Keratinocyte (primary cell): ENCODE data around the gene ZC3H18. TPM values are rescaled to one million over a fixed set of nuclear protein-coding genes. Genes with fewer than 3 reads are reported as not detected.

Experiments
- DNase-seq: peaks from one replicate; pipeline ENCODE4 v3.0.0-alpha.2; 2011; ENCODE audit warnings: low read depth, missing footprints, low spot score
- FAIRE-seq: peaks from 2 replicates; lab custom pipeline; 2011; peaks lifted over from hg19 to GRCh38; lab: Jason Lieb, UNC
- H2AFZ ChIP-seq: 2 replicates; pipeline ENCODE4 v1.6.0; 2012; ENCODE audit warnings: low read length, control low read depth, inconsistent platforms; ENCODE audit not compliant: control insufficient read depth
- H3K27ac ChIP-seq: 2 replicates; pipeline ENCODE4 v1.5.1; 2011; ENCODE audit warnings: low read length; ENCODE audit not compliant: control insufficient read depth, insufficient read depth
- H3K27me3 ChIP-seq: 3 replicates; pipeline ENCODE4 v1.6.0; 2011; ENCODE audit warnings: low read length; ENCODE audit not compliant: control insufficient read depth, insufficient read depth; ENCODE audit errors: extremely low read depth
- H3K36me3 ChIP-seq, 2 experiments: 2 replicates in 1 of 2; 3 replicates in 1 of 2; pipeline ENCODE4 v1.5.1; 2011; ENCODE audit warnings: low read length in 2 of 2, mild to moderate bottlenecking in 1 of 2; ENCODE audit not compliant: control insufficient read depth in 2 of 2, insufficient read depth in 2 of 2; ENCODE audit errors: extremely low read depth in 1 of 2
- H3K4me1 ChIP-seq: 3 replicates; pipeline ENCODE4 v1.5.1; 2011; ENCODE audit warnings: low read length; ENCODE audit not compliant: control insufficient read depth, insufficient read depth; ENCODE audit errors: extremely low read depth
- H3K4me2 ChIP-seq: 3 replicates; pipeline ENCODE4 v1.6.0; 2011; ENCODE audit warnings: low read depth, low read length; ENCODE audit not compliant: control insufficient read depth, insufficient read depth; ENCODE audit errors: extremely low read depth
- H3K4me3 ChIP-seq, 3 experiments: fragments of 200-600 bp in 1 of 3; sonication (generic) in 1 of 3; 2 replicates in 2 of 3; 3 replicates in 1 of 3; pipeline ENCODE4 v1.5.1; 2011 to 2016; ENCODE audit warnings: low read length in 3 of 3, mild to moderate bottlenecking in 3 of 3, control low read depth in 2 of 3, inconsistent platforms in 1 of 3, low read depth in 1 of 3, mixed read lengths in 1 of 3, mixed run types in 1 of 3, moderate library complexity in 1 of 3; ENCODE audit not compliant: control insufficient read depth in 2 of 3, insufficient read depth in 2 of 3; ENCODE audit errors: extremely low read depth in 1 of 3
- H3K79me2 ChIP-seq: 2 replicates; pipeline ENCODE4 v1.6.0; 2012; ENCODE audit warnings: low read length; ENCODE audit not compliant: control insufficient read depth, insufficient read depth
- H3K9ac ChIP-seq: 3 replicates; pipeline ENCODE4 v1.6.0; 2011; ENCODE audit warnings: low read length; ENCODE audit not compliant: control insufficient read depth, insufficient read depth; ENCODE audit errors: extremely low read depth
- H3K9me1 ChIP-seq: 3 replicates; pipeline ENCODE4 v1.6.0; 2011; ENCODE audit warnings: low read length; ENCODE audit not compliant: control insufficient read depth, insufficient read depth; ENCODE audit errors: extremely low read depth
- H3K9me3 ChIP-seq: 2 replicates; pipeline ENCODE4 v1.5.1; 2012; ENCODE audit warnings: low read depth, low read length; ENCODE audit not compliant: control insufficient read depth
- H4K20me1 ChIP-seq: 3 replicates; pipeline ENCODE4 v1.6.0; 2011; ENCODE audit warnings: low read length; ENCODE audit not compliant: control insufficient read depth, insufficient read depth; ENCODE audit errors: extremely low read depth
- CTCF ChIP-seq, 3 experiments: IDR thresholded peaks in 1 of 3; conservative IDR thresholded peaks in 1 of 3; optimal IDR thresholded peaks in 1 of 3; 2 replicates in 2 of 3; 3 replicates in 1 of 3; pipeline versions ENCODE3 to v1.5.1; 2011; ENCODE audit warnings: low read length in 3 of 3, mild to moderate bottlenecking in 3 of 3, moderate library complexity in 2 of 3, control low read depth in 1 of 3, inconsistent platforms in 1 of 3; ENCODE audit not compliant: insufficient read depth in 2 of 3; ENCODE audit errors: extremely low read depth in 1 of 3
- EZH2 ChIP-seq: IDR thresholded peaks from one replicate; pipeline ENCODE4 v1.6.1; 2012; ENCODE audit warnings: inconsistent platforms, mild to moderate bottlenecking, low read length, moderate library complexity
- dilution Hi-C: fragments of 300-500 bp; cut with MboI; formaldehyde crosslinking; loops from one replicate; pipeline ENCODE4 v1.7.0; 2020; ENCODE audit warnings: low sequenced_read_pairs; ENCODE audit not compliant: extremely low pct_ligation_motif_present
- polyA plus RNA-seq, 5 experiments: library from polyadenylated mRNA; depleted of rRNA in 3 of 5; stranded (reverse) in 3 of 5; stranded (forward) in 1 of 5; unstranded in 1 of 5; fragments of >200 nt; gene quantifications; 1 replicate in 1 of 5; 2 replicates in 3 of 5; 3 replicates in 1 of 5; pipeline versions ENCODE4 v1.2.1 to v1.2.3, GENCODE V29; 2011 to 2012; ENCODE audit warnings: missing spikeins in 2 of 5, low read depth in 1 of 5, low replicate concordance in 1 of 5

ZC3H18 gene
- polyA plus RNA-seq, 1 donor (not counting 4 experiments of a cell fraction or from before 2014, with no cell fraction given), result 7.5 TPM

- Histone ChIP-seq H3K36me3 (peaks cover 24 to 52% of the 10 kb centered on the region in 2 experiments), H3K4me1 (peaks cover 6% of the 10 kb centered on the region), H3K79me2 (peaks cover 4% of the 10 kb centered on the region), H3K4me3 (no peak overlapping the region), H3K27ac (no peak overlapping the region), H3K9ac (no peak overlapping the region), H3K27me3 (no peaks in the 10 kb centered on the region), H4K20me1 (peaks cover 6% of the 10 kb centered on the region), H3K9me1 (no peaks in the 10 kb centered on the region), H3K4me2 (no peak overlapping the region), H2AFZ (no peak overlapping the region), H3K9me3 (no peaks in the 10 kb centered on the region)
- DNase-seq (no peak), FAIRE-seq (no peak)
- TF ChIP-seq CTCF (optimal IDR thresholded peaks at IDR 0.05 in 1 of 3, IDR thresholded peaks at IDR 0.05 in 1 of 3, conservative IDR thresholded peaks at IDR 0.05 in 1 of 3; ENCODE audit: extremely low read depth in 1 of 3, insufficient read depth in 2 of 3, low read length in 3 of 3), result no peak
- TF ChIP-seq EZH2, result no peak
- dilution Hi-C loops, result no loop called here
Observed at GRCh38 chr16:88597856-88598491, 27.8 kb downstream of the ZC3H18 start.

- no peak for DNase-seq
Observed at GRCh38 chr16:88599092-88599733, 29.0 kb downstream of the ZC3H18 start.

More at GRCh38 chr16:88599092-88599733, 29.0 kb downstream of the ZC3H18 start:
- peaks cover 6% of the 10 kb centered on the region for H4K20me1 ChIP-seq
- no peak for FAIRE-seq
- H3K9me3 ChIP-seq, result no peaks in the 10 kb centered on the region
- H3K4me1 ChIP-seq, result peaks cover 6% of the 10 kb centered on the region
- H3K9ac ChIP-seq, result no peak overlapping the region
- no peak overlapping the region for H3K4me2 ChIP-seq
- no peak for TF ChIP-seq EZH2
- TF ChIP-seq CTCF (optimal IDR thresholded peaks at IDR 0.05 in 1 of 3, IDR thresholded peaks at IDR 0.05 in 1 of 3, conservative IDR thresholded peaks at IDR 0.05 in 1 of 3; ENCODE audit: extremely low read depth in 1 of 3, insufficient read depth in 2 of 3, low read length in 3 of 3), result no peak
- H3K27me3 ChIP-seq, result no peaks in the 10 kb centered on the region
- peaks cover 2% of the 10 kb centered on the region for H3K79me2 ChIP-seq
- no peak overlapping the region for H3K27ac ChIP-seq
- no peak overlapping the region for H2AFZ ChIP-seq
- H3K36me3 ChIP-seq, result peaks cover 15 to 47% of the 10 kb centered on the region in 2 experiments
- H3K9me1 ChIP-seq, result no peaks in the 10 kb centered on the region
- dilution Hi-C loops, result no loop called here
- H3K4me3 ChIP-seq, result no peak overlapping the region
